Neural cell (in vitro differentiated cells): ENCODE measurements around the gene PCDHA1. TPM values are rescaled to one million over a fixed set of nuclear protein-coding genes. Genes with fewer than 3 reads are reported as not detected.

ENCODE experiments used
- H2AFZ ChIP-seq: fragments of 200-600, 300-800 bp; sonication (generic), shearing (Covaris generic); 2 replicates; pipeline ENCODE4 v1.6.0; 2014; ENCODE audit warnings: low read depth, mild to moderate bottlenecking, antibody characterized with exemption, low read length, moderate library complexity
- H3F3A ChIP-seq: fragments of 200-600 bp; shearing (Covaris generic); 2 replicates; pipeline ENCODE4 v1.6.1; 2016; ENCODE audit warnings: mild to moderate bottlenecking, moderate library complexity, mixed read lengths, antibody characterized with exemption, low read length; ENCODE audit not compliant: insufficient read depth, poor library complexity, severe bottlenecking
- H3K27ac ChIP-seq: fragments of 200-600, 300-800 bp; sonication (generic), shearing (Covaris generic); 2 replicates; pipeline ENCODE4 v1.5.1; 2014; ENCODE audit warnings: mild to moderate bottlenecking, low read length, moderate library complexity
- H3K27me3 ChIP-seq: fragments of 300-800, 200-600 bp; sonication (generic), shearing (Covaris generic); 2 replicates; pipeline ENCODE4 v1.6.0; 2014; ENCODE audit warnings: mild to moderate bottlenecking, low read depth, low read length, moderate library complexity; ENCODE audit not compliant: insufficient read depth
- H3K36me3 ChIP-seq: fragments of 300-800, 200-600 bp; sonication (generic), shearing (Covaris generic); 2 replicates; pipeline ENCODE4 v1.5.1; 2014; ENCODE audit warnings: mild to moderate bottlenecking, antibody characterized with exemption, low read length, moderate library complexity; ENCODE audit not compliant: insufficient read depth
- H3K4me2 ChIP-seq: fragments of 300-800, 200-600 bp; sonication (generic), shearing (Covaris generic); 2 replicates; pipeline ENCODE4 v1.6.0; 2014; ENCODE audit warnings: mild to moderate bottlenecking, low read length
- H3K4me3 ChIP-seq: fragments of 300-800, 200-600 bp; sonication (generic), shearing (Covaris generic); 2 replicates; pipeline ENCODE4 v1.5.1; 2014; ENCODE audit warnings: mild to moderate bottlenecking, low read length, moderate library complexity
- H3K79me2 ChIP-seq: fragments of 200-600 bp; shearing (Covaris generic); replicated peaks from 2 replicates; pipeline ENCODE4 v1.6.0; 2014; ENCODE audit warnings: mild to moderate bottlenecking, low read length, moderate library complexity; ENCODE audit not compliant: insufficient read depth
- H3K9ac ChIP-seq: fragments of 300-800, 200-600 bp; sonication (generic), shearing (Covaris generic); 2 replicates; pipeline ENCODE4 v1.6.1; 2016; ENCODE audit warnings: mild to moderate bottlenecking, low read length, mixed read lengths
- H3K9me2 ChIP-seq: fragments of 200-600 bp; shearing (Covaris generic); 2 replicates; pipeline ENCODE4 v1.6.1; 2016; ENCODE audit warnings: mild to moderate bottlenecking, low read length, mixed read lengths; ENCODE audit not compliant: insufficient read depth
- H3K9me3 ChIP-seq: fragments of 200-600, 300-800 bp; sonication (generic), shearing (Covaris generic); 2 replicates; pipeline ENCODE4 v1.6.1; 2016; ENCODE audit warnings: mild to moderate bottlenecking, mixed run types, low read length, moderate library complexity, mixed read lengths
- H4K20me1 ChIP-seq: fragments of 200-600 bp; shearing (Covaris generic); 2 replicates; pipeline ENCODE4 v1.6.1; 2016; ENCODE audit warnings: mild to moderate bottlenecking, mixed run types; ENCODE audit not compliant: insufficient read depth
- CTCF ChIP-seq: fragments of 450-650 bp; IDR thresholded peaks from 2 replicates; pipeline ENCODE4 v1.5.1; 2014; ENCODE audit warnings: antibody characterized with exemption, mild to moderate bottlenecking, moderate library complexity; ENCODE audit not compliant: poor library complexity, severe bottlenecking
- EP300 ChIP-seq: fragments of 450-650 bp; conservative IDR thresholded peaks from 2 replicates; pipeline ENCODE4 v1.6.1; 2014; ENCODE audit warnings: antibody characterized with exemption, mild to moderate bottlenecking, moderate library complexity; ENCODE audit not compliant: poor library complexity, severe bottlenecking
- EZH2 ChIP-seq: fragments of 200-600, 300-800 bp; shearing (Covaris generic), sonication (generic); IDR thresholded peaks from 2 replicates; pipeline ENCODE4 v1.6.1; 2014; ENCODE audit warnings: antibody characterized with exemption, low read length, borderline replicate concordance, mild to moderate bottlenecking; ENCODE audit not compliant: insufficient read depth, poor library complexity, severe bottlenecking
- MXI1 ChIP-seq: fragments of 450-650 bp; conservative IDR thresholded peaks from 2 replicates; pipeline ENCODE4 v1.6.1; 2014; ENCODE audit warnings: antibody characterized with exemption, mild to moderate bottlenecking; ENCODE audit not compliant: poor library complexity, severe bottlenecking
- POLR2AphosphoS5 ChIP-seq: IDR thresholded peaks from 2 replicates; pipeline ENCODE4 v1.6.1; 2012
- RAD21 ChIP-seq: fragments of 450-650 bp; conservative IDR thresholded peaks from 2 replicates; pipeline ENCODE4 v1.6.1; 2014; ENCODE audit warnings: antibody characterized with exemption, mild to moderate bottlenecking, moderate library complexity
- REST ChIP-seq: IDR thresholded peaks from 2 replicates; pipeline ENCODE4 v1.6.1; 2012; ENCODE audit warnings: borderline replicate concordance
- SMC3 ChIP-seq: fragments of 450-650 bp; conservative IDR thresholded peaks from 2 replicates; pipeline ENCODE4 v1.6.1; 2014; ENCODE audit warnings: antibody characterized with exemption, mild to moderate bottlenecking, moderate library complexity; ENCODE audit not compliant: poor library complexity
- TAF1 ChIP-seq: IDR thresholded peaks from 2 replicates; pipeline ENCODE4 v1.6.1; 2012; ENCODE audit warnings: low read depth
- polyA plus RNA-seq: library from polyadenylated mRNA; depleted of rRNA; stranded (reverse); fragments of >200 nt; gene quantifications from 2 replicates; pipeline ENCODE4 v1.2.3, GENCODE V29; 2014

PCDHA1 gene
- polyA plus RNA-seq, 1 donor from 2014 or later = 0.28 TPM

GRCh38 chr5:140835622-140836510 is 49.9 kb downstream of the PCDHA1 start:
- H3K4me3 ChIP-seq = no peak overlapping the region
- H4K20me1 ChIP-seq = no peaks in the 10 kb centered on the region
- TF ChIP-seq TAF1 (no peak), EP300 (no peak), CTCF (no peak)
- no peak overlapping the region for H3K9ac ChIP-seq
- no peak overlapping the region for H3K4me2 ChIP-seq
- no peak overlapping the region for H2AFZ ChIP-seq
- H3K27me3 ChIP-seq = no peaks in the 10 kb centered on the region
- H3K9me2 ChIP-seq = no peaks in the 10 kb centered on the region
- H3K9me3 ChIP-seq = peaks cover 39% of the 10 kb centered on the region
- peaks cover 34% of the 10 kb centered on the region for H3K79me2 ChIP-seq
- H3K27ac ChIP-seq = no peak overlapping the region
- peaks cover 26% of the 10 kb centered on the region for H3K36me3 ChIP-seq
- H3F3A ChIP-seq = no peaks in the 10 kb centered on the region

GRCh38 chr5:140840978-140841962 is 55.3 kb downstream of the PCDHA1 start, which contains the start of gene PCDHA8:
Gene PCDHA8, plus strand, starts transcription at chr5:140841187. Its CDS starts 135 bp downstream, at chr5:140841322.
- Histone ChIP-seq H3F3A (no peaks in the 10 kb centered on the region), H3K9ac (no peak within 1 kb of the TSS), H3K79me2 (peaks cover 14% of the 10 kb centered on the region), H3K36me3 (peaks cover 17% of the 10 kb centered on the region), H3K27ac (no peak within 1 kb of the TSS), H2AFZ (no peak within 1 kb of the TSS), H3K9me3 (peaks cover 10% of the 10 kb centered on the region), H3K9me2 (no peaks in the 10 kb centered on the region), H4K20me1 (no peaks in the 10 kb centered on the region), H3K4me2 (no peak within 1 kb of the TSS), H3K4me3 (peak within 1 kb of the TSS; percentile 31), H3K27me3 (no peaks in the 10 kb centered on the region)
- no peak for TF ChIP-seq POLR2AphosphoS5
- TF ChIP-seq REST = no peak
- no peak for TF ChIP-seq RAD21
- TF ChIP-seq TAF1 = no peak
- no peak for TF ChIP-seq MXI1
- TF ChIP-seq SMC3 = no peak
- TF ChIP-seq CTCF = no peak
- no peak for TF ChIP-seq EZH2
- TF ChIP-seq EP300 = no peak
